HG02571 (cell line): Measurements from ENCODE around the gene RAPH1.
"Not testable (repeated sequence)": the region's sequence is repeated elsewhere in the genome, so short reads cannot be mapped to it uniquely, and the experiment has no call there.

ENCODE experiments used
- ATAC-seq: cut with Tn5 transposase; IDR thresholded peaks from one replicate; pipeline ENCODE4 v1.9.1; 2021; ENCODE audit warnings: mild to moderate bottlenecking, moderate library complexity; ENCODE audit not compliant: unreplicated experiment

The RAPH1 gene

GRCh38 chr2:203438528-203438927, 96.6 kb downstream of the RAPH1 start:
- ATAC-seq: no peak

DNA sequence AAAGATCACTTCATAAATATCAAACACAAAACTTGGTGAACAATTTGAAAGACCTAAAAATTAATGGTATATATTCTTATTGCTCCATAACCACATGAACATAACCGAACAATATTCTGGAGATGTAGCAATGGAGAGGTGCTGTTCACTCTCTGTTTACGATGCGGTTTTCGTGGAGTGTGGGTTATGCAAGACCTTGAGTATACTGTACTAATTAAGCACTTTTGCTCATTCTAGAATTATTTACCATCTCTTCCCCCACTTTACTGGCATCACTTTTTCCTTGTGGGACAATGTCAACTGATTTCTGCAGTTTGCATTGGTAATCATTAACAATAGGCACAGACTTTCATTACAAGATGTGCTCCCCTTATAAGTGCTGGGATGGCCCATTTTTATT, 97.6 kb downstream of the RAPH1 start:
- ATAC-seq: no peak

- ATAC-seq: no peak
These were observed 98.6 kb downstream of the RAPH1 start for GRCh38 chr2:203436496-203436895.

DNA sequence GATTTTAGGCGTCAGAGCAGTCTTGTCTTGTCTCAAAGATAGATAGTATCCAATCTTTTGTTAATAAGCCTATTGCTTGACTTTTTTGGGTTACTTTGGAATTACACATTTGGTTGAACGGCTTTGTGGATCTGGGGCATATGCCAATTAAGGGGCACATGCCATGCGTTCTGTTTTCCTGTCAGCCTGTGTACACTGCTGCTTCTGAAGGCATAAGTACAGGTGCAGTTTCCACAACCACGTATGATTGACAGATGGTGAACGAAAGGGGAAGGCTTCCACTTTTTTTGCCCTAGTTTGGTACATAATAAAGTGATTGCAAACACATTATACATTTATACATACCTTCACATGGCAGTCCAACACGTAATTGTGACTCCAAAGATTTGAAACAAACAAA, 102.3 kb downstream of the RAPH1 start:
- ATAC-seq: no peak

GRCh38 chr2:203431391-203432185, 103.5 kb downstream of the RAPH1 start:
- no peak for ATAC-seq

- not testable (repeated sequence) for ATAC-seq
These were observed 105.5 kb downstream of the RAPH1 start for GRCh38 chr2:203429643-203430042.

DNA sequence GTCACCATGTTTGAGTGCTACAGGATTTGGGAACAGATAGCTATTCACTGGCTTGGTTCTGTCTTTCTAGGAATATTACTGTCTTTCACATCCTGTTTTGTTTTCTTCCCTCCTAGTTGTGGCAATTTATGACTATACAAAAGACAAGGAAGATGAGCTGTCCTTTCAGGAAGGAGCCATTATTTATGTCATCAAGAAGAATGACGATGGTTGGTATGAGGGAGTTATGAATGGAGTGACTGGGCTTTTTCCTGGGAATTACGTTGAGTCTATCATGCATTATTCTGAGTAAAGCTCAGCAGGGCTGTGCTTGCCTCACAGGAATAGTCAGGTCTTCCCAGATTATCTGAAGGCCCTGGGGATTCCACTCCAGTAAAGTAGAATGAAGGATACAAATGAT, 108.0 kb downstream of the RAPH1 start:
- ATAC-seq: no peak

- ATAC-seq: no peak
These were observed 116.8 kb downstream of the RAPH1 start for GRCh38 chr2:203418271-203418670.

GRCh38 chr2:203413796-203414195, 121.3 kb downstream of the RAPH1 start:
- ATAC-seq: no peak

- ATAC-seq: no peak
These were observed 122.4 kb downstream of the RAPH1 start for GRCh38 chr2:203412546-203413331.

DNA sequence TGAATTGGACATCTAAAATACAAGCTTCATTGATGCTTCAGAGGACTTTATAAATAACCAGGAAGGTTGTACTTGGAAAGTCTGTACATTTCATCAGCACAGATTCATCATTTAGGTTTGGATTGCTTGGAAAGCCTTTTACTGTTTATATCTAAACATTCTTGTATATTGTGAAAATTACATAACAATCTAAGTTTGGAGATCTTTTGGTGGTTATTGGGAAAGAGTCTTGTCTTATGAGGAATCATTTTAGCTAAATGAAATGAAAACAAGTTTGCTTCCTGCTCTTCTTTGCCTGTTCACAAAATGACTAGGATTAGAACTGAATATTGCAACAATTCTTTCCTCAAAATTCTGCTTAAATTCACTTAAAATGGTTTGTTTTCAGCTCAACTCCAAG, 127.6 kb downstream of the RAPH1 start:
- no peak for ATAC-seq

GRCh38 chr2:203404996-203405395, 130.1 kb downstream of the RAPH1 start:
- ATAC-seq: no peak

DNA sequence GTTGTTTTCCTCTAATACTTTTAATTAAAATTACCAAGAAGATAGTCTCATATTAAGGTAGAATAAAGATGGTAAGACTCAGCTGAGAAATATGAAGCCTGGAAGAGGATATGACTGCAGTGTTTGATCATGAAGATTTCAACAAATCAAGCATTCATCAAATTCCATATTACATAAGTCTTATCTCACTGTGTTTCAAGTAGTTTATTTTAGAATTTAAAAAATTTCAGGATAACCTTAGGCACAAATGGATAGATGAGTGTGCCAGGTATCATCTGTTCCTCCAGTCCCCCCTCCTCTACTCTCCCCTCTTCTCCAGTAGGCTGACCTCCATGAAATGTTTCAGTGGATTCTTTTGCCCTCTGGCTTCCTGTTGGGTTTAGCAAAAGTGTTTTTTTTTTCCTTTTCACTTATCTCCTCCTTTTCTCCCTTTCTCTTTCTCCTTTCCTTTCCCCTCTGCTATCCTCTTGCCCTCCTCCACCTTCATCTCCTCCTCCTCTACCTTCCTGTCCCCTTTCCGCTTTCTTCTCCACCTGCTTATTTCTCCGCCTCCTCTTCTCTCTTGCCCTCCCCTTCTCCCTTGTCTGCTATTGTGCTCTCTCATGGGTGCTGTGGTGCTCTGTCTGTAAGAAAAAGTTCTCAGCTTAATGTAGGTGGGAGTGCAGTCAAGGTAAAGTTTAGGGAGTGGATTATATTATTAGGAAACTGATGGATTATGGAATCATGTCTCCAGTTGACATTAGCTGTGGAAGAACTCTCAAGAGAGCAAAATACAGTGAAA, 134.1 kb downstream of the RAPH1 start:
- ATAC-seq: no peak

GRCh38 chr2:203399031-203399430, 136.1 kb downstream of the RAPH1 start:
- ATAC-seq: no peak

DNA sequence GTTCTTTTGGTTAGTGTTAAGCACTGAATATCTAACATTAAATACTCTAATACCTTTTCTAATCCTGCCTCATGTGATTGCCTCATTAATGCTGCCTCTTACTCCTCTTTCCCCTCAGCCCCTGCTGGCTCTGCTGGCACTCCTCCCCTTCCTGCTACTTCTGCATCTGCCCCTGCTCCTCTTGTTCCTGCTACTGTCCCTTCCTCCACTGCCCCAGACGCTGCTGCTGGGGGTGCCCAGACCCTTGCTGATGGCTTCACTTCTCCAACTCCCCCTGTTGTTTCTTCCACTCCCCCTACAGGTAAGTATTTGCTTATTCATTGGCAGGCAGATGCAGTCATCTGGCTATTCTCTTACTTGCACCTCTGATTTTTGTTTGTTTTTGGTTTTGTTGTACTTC, 138.4 kb downstream of the RAPH1 start:
- ATAC-seq: no peak

- no peak for ATAC-seq
These were observed 139.2 kb downstream of the RAPH1 start for GRCh38 chr2:203395858-203396257.

DNA sequence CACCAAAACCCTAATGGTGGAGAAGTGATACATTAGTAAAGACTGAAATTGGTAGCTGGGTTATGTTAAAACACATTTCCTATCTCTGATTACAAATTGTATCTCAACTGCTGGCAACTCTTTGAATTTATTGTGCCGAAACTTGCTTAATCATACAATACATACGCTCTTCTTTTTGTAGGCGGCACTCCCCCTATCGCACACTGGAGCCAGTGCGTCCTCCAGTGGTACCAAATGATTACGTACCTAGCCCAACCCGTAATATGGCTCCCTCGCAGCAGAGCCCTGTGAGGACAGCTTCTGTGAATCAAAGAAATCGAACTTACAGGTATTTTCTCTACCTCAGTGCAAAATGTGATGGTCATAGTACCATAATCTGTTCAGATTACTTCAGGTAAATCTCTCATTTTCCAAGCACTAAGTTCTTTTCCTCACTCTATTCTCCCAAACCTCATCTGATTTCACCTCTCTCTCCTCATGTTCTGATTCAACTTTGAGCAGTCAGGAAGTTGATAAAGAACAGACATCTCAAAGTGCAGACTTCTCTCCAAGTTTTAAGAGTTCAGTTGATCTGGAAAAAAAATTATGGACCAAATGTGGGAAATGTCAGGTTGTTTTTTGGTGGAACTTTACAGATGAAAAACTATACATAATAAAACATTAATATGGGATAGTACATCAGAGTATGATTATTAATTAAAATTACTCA, 140.4 kb downstream of the RAPH1 start:
- ATAC-seq: no peak

DNA sequence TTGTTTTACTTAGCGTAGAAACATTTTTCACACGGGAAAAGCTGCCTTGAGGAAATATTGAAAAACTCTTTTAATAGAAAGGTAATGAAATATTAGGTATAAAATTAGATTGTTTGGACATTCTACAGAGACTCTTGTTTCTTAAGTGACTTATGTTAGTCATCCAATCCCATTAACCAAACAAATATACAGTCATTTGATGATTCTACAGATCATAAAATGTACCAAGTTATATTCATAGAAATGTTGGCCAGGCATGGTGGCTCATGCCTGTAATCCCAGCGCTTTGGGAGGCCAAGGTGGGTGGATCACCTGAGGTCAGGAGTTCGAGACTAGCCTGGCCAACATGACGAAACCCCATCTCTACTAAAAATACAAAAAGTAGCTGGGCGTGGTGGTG, 146.9 kb downstream of the RAPH1 start:
- ATAC-seq: not testable (repeated sequence)

GRCh38 chr2:203383038-203383437, 152.1 kb downstream of the RAPH1 start:
- ATAC-seq: no peak

DNA sequence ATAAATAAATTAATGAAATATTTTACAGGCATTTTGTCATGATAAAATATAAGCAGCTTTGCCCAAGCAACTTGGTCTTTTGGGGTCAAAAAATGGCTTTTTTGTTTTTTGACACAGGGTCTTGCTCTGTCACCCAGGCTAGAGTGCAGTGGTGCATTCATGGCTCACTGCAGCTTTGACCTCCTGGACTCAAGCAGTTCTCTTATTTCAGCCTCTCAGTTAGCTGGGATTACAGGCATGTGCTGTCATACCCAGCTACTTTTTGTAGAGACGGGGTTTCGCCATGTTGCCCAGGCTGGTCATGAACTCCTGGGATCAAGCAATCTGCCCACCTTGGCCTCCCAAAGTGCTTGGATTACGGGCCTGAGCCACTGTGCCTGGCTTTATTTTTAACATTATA, 155.9 kb downstream of the RAPH1 start:
- ATAC-seq: no peak

GRCh38 chr2:203376173-203376572, 158.9 kb downstream of the RAPH1 start:
- ATAC-seq: no peak
